GM23248 (cell line): ENCODE data around the gene GPR176. TPM values are rescaled to one million over a fixed set of nuclear protein-coding genes. Genes with fewer than 3 reads are reported as not detected.

ENCODE experiments used
- DNase-seq: peaks from one replicate; pipeline ENCODE4 v3.0.0-alpha.2; 2015
- H2AFZ ChIP-seq: fragments of 200-600 bp; sonication (generic); 2 replicates; pipeline ENCODE4 v1.6.1; 2016; ENCODE audit warnings: antibody characterized with exemption
- H3F3A ChIP-seq: fragments of 200-600 bp; sonication (generic); 2 replicates; pipeline ENCODE4 v1.6.1; 2016; ENCODE audit warnings: mild to moderate bottlenecking, antibody characterized with exemption, mixed run types; ENCODE audit not compliant: insufficient read depth
- H3K27ac ChIP-seq: fragments of 200-600 bp; sonication (generic); 2 replicates; pipeline ENCODE4 v1.5.1; 2016; ENCODE audit warnings: mild to moderate bottlenecking
- H3K27me3 ChIP-seq: fragments of 200-600 bp; sonication (generic); replicated peaks from 2 replicates; pipeline ENCODE4 v1.6.1; 2016; ENCODE audit warnings: mild to moderate bottlenecking; ENCODE audit not compliant: insufficient read depth
- H3K36me3 ChIP-seq: fragments of 200-600 bp; sonication (generic); 2 replicates; pipeline ENCODE4 v1.6.1; 2016; ENCODE audit warnings: low read depth, mild to moderate bottlenecking
- H3K4me1 ChIP-seq: fragments of 200-600 bp; sonication (generic); 2 replicates; pipeline ENCODE4 v1.6.1; 2016; ENCODE audit warnings: mild to moderate bottlenecking; ENCODE audit not compliant: insufficient read depth
- H3K4me2 ChIP-seq: fragments of 200-600 bp; sonication (generic); one replicate; pipeline ENCODE4 v1.6.1; 2016; ENCODE audit warnings: mild to moderate bottlenecking; ENCODE audit not compliant: unreplicated experiment
- H3K4me3 ChIP-seq: fragments of 200-600 bp; sonication (generic); 2 replicates; pipeline ENCODE4 v1.5.1; 2016; ENCODE audit warnings: mild to moderate bottlenecking
- H3K79me2 ChIP-seq: fragments of 200-600 bp; sonication (generic); 2 replicates; pipeline ENCODE4 v1.6.1; 2016; ENCODE audit warnings: mild to moderate bottlenecking; ENCODE audit not compliant: insufficient read depth
- H3K9ac ChIP-seq: fragments of 200-600 bp; sonication (generic); 2 replicates; pipeline ENCODE4 v1.6.1; 2016; ENCODE audit warnings: mild to moderate bottlenecking
- H3K9me2 ChIP-seq: fragments of 200-600 bp; sonication (generic); 2 replicates; pipeline ENCODE4 v1.6.1; 2016; ENCODE audit warnings: mixed run types, mild to moderate bottlenecking, moderate library complexity; ENCODE audit not compliant: insufficient read depth
- H3K9me3 ChIP-seq: fragments of 200-600 bp; sonication (generic); one replicate; pipeline ENCODE4 v1.6.1; 2017; ENCODE audit warnings: low read depth
- H4K20me1 ChIP-seq: fragments of 200-600 bp; sonication (generic); 2 replicates; pipeline ENCODE4 v1.6.0; 2016; ENCODE audit not compliant: insufficient read depth
- EZH2 ChIP-seq: fragments of 200-600 bp; sonication (generic); IDR thresholded peaks from 2 replicates; pipeline ENCODE4 v1.6.1; 2018; ENCODE audit warnings: antibody characterized with exemption, mild to moderate bottlenecking; ENCODE audit not compliant: insufficient read depth, poor library complexity, severe bottlenecking
- EZH2phosphoT487 ChIP-seq: fragments of 200-600 bp; sonication (generic); IDR thresholded peaks from 2 replicates; pipeline ENCODE4 v1.6.1; 2018; ENCODE audit warnings: antibody characterized with exemption, moderate library complexity, mild to moderate bottlenecking, low read depth; ENCODE audit not compliant: insufficient read depth
- WGBS, 2 experiments: methylation state at CpG; one replicate each; pipeline ENCODE4 v1.1.6; 2015 to 2017; ENCODE audit warnings: low lambda C conversion rate in 2 of 2, low coverage in 1 of 2; ENCODE audit errors: missing lambda C conversion rate in 2 of 2; 5-methylcytosine and 5-hydroxymethylcytosine counted together
- in situ Hi-C: fragments of 300-500 bp; cut with MboI; formaldehyde crosslinking; loops from 2 replicates; pipeline ENCODE4 v1.15.0; 2020
- polyA plus RNA-seq: library from polyadenylated mRNA; unstranded; fragments of >200 nt; fragmentation: Nextera tagmentation; extraction: Ambion mirVana; gene quantifications from 2 replicates; pipeline ENCODE4 v1.2.1, GENCODE V29; 2016
- total RNA-seq: library from RNA; depleted of rRNA; stranded (reverse); fragments of >200 nt; shearing (Covaris generic); gene quantifications from 2 replicates; pipeline ENCODE4 v1.2.3, GENCODE V29; 2014

GPR176 gene
- total and polyA plus RNA-seq, 2 experiments from 2014 or later = 161 to 254 TPM

DNA sequence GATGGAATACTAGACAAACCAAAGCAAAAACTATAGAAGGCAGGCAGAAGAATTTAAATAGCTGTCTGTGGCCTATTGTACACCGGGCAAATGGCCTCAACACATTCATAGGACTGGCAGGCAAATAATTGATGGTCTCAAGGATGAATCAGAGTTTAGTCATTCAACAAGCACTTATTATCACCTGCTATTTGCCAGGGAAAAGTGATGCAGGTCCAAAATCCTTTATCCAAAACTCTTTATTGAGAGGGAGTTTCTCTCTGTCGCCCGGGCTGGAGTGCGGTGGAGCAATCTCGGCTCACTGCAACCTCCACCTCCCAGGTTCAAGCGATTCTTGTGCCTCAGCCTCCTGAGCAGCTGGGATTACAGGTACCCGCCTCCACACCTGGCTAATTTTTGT, 16.1 kb upstream of the GPR176 start:
- H3K27ac ChIP-seq = 0 out of 2 replicates have a peak overlapping the region, but pooled peaks have one; percentile 14
- peak overlapping the region; percentile 99 for H3K4me2 ChIP-seq
- DNase-seq = peak; percentile 75
- H2AFZ ChIP-seq = no peak overlapping the region
- no peaks in the 10 kb centered on the region for H3K9me3 ChIP-seq
- peaks cover 32% of the 10 kb centered on the region for H3F3A ChIP-seq
- in situ Hi-C loops = no loop called here
- WGBS, 2 experiments = 72 to 84% methylated on average over 7 of the region's 7 CpGs
- no peak for TF ChIP-seq EZH2phosphoT487
- TF ChIP-seq EZH2 = no peak
- no peaks in the 10 kb centered on the region for H3K9me2 ChIP-seq
- no peak overlapping the region for H3K9ac ChIP-seq
- peak overlapping the region; percentile 91 for H3K4me3 ChIP-seq
- H3K36me3 ChIP-seq = peaks cover 10% of the 10 kb centered on the region; the same call in 1 of the 2 replicates
- H3K79me2 ChIP-seq = peaks cover 68% of the 10 kb centered on the region
- H3K4me1 ChIP-seq = peaks cover 48% of the 10 kb centered on the region
- no peaks in the 10 kb centered on the region for H3K27me3 ChIP-seq
- no peaks in the 10 kb centered on the region for H4K20me1 ChIP-seq

DNA sequence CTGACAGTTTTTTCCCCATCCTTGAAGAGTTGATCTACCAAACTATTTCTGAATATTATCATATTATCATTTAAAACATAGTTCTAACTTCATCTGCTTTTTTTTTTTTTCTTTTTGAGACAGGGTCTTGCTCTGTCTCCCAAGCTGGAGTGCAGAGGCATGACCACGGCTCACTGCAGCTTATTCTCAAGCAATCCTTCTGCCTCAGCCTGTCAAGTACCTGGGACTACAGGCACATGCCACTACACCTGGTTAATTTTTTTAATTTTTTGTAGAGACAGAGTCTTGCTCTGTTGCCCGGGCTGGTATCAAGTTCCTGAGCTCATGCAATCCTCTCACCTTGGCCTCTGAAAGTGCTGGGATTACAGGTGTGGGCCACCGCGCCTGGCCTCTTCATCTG, 15.2 kb upstream of the GPR176 start:
- DNase-seq = no peak
- peaks cover 42% of the 10 kb centered on the region for H3K4me1 ChIP-seq
- peaks cover 5% of the 10 kb centered on the region; the same call in 1 of the 2 replicates for H3K36me3 ChIP-seq
- no peak overlapping the region for H2AFZ ChIP-seq
- H3K79me2 ChIP-seq = peaks cover 61% of the 10 kb centered on the region
- peak overlapping the region; percentile 91 for H3K4me3 ChIP-seq
- H3K27ac ChIP-seq = no peak overlapping the region
- H3K4me2 ChIP-seq = peak overlapping the region; percentile 99
- in situ Hi-C loops = no loop called here
- 99 to 100% methylated on average over 4 of the region's 4 CpGs for WGBS, 2 experiments
- H3K9me2 ChIP-seq = no peaks in the 10 kb centered on the region
- no peaks in the 10 kb centered on the region for H3K9me3 ChIP-seq
- TF ChIP-seq EZH2phosphoT487 = no peak
- no peak for TF ChIP-seq EZH2
- H4K20me1 ChIP-seq = no peaks in the 10 kb centered on the region
- peak overlapping the region; percentile 90 for H3K9ac ChIP-seq
- no peaks in the 10 kb centered on the region for H3K27me3 ChIP-seq
- H3F3A ChIP-seq = peaks cover 32% of the 10 kb centered on the region

DNA sequence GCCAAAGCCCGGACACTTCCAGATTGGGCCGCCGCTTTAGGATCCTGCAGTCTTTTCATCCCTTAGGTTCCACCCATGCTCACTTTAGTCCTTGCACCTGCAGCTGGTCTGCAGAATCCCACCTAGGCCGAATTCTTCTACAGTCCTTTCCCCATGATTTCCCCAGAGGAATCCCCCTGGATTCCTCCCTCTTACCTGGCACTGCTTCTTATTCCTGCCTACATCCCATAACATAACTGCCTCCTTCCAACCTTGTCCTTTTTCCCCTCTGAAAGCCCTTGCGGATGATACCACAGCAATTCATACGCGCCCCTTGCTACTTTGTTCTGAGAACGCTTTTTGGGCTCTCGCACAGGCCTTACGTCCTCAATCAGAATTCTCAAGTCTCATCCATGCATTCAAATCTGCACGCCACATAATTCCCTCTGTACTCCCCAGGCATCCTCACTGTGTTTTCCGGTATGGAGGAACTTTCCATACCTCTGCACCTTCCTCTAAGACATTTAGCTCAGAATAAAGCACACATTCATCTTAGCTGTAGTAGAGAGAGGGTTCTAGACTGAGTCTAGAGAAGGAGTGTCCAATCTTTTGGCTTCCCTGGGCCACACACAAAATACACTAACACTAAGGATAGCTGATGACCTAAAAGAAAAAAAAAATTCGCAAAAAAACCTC, 14.5 kb upstream of the GPR176 start:
- H3F3A ChIP-seq = peaks cover 32% of the 10 kb centered on the region
- peak overlapping the region; percentile 90 for H3K9ac ChIP-seq
- peaks cover 54% of the 10 kb centered on the region for H3K79me2 ChIP-seq
- H3K27ac ChIP-seq = peak overlapping the region; percentile 86
- H4K20me1 ChIP-seq = no peaks in the 10 kb centered on the region
- H3K9me2 ChIP-seq = no peaks in the 10 kb centered on the region
- H3K4me2 ChIP-seq = peak overlapping the region; percentile 99
- H3K9me3 ChIP-seq = no peaks in the 10 kb centered on the region
- TF ChIP-seq EZH2phosphoT487 (no peak), EZH2 (no peak)
- peaks cover 34% of the 10 kb centered on the region for H3K4me1 ChIP-seq
- in situ Hi-C loops = no loop called here
- 2 to 5% methylated on average over 13 of the region's 13 CpGs for WGBS, 2 experiments
- no peaks in the 10 kb centered on the region for H3K27me3 ChIP-seq
- peak; percentile 55 for DNase-seq
- H3K36me3 ChIP-seq = peaks cover under 1% of the 10 kb centered on the region; the same call in 1 of the 2 replicates
- peak overlapping the region; percentile 74 for H2AFZ ChIP-seq
- peak overlapping the region; percentile 91 for H3K4me3 ChIP-seq

GRCh38 chr15:39931615-39932014, 11.5 kb upstream of the GPR176 start:
- TF ChIP-seq EZH2phosphoT487 (no peak), EZH2 (no peak)
- H4K20me1 ChIP-seq = no peaks in the 10 kb centered on the region
- WGBS, 2 experiments = 60 to 65% methylated on average over 3 of the region's 3 CpGs
- H3K9me3 ChIP-seq = no peaks in the 10 kb centered on the region
- H3K79me2 ChIP-seq = peaks cover 26% of the 10 kb centered on the region
- no peak overlapping the region for H3K27ac ChIP-seq
- H3F3A ChIP-seq = peaks cover 32% of the 10 kb centered on the region
- DNase-seq = peak; percentile 16
- H3K4me2 ChIP-seq = no peak overlapping the region
- H3K36me3 ChIP-seq = no peaks in the 10 kb centered on the region
- H2AFZ ChIP-seq = no peak overlapping the region
- in situ Hi-C loops = no loop called here
- H3K9ac ChIP-seq = no peak overlapping the region
- peaks cover 29% of the 10 kb centered on the region for H3K4me1 ChIP-seq
- H3K9me2 ChIP-seq = no peaks in the 10 kb centered on the region
- H3K4me3 ChIP-seq = no peak overlapping the region
- no peaks in the 10 kb centered on the region for H3K27me3 ChIP-seq
